GM12891 (cell line): ENCODE data around the gene ZNF212. TPM values are rescaled to one million over a fixed set of nuclear protein-coding genes. Genes with fewer than 3 reads are reported as not detected.
A peak's percentile ranks its signal among the peaks of the same experiment; 100 is the strongest.

ENCODE experiments used
- DNase-seq: peaks from one replicate; pipeline ENCODE4 v3.0.0; 2011; ENCODE audit warnings: low spot score; ENCODE audit not compliant: insufficient read length
- FAIRE-seq: peaks from 2 replicates; lab custom pipeline; 2011; peaks lifted over from hg19 to GRCh38; lab: Jason Lieb, UNC
- PAX5 ChIP-seq: IDR thresholded peaks from 2 replicates; pipeline ENCODE4 v1.6.1; 2011; ENCODE audit warnings: low read length, moderate library complexity, mild to moderate bottlenecking; ENCODE audit not compliant: insufficient read depth, severe bottlenecking
- POLR2A ChIP-seq: IDR thresholded peaks from 2 replicates; pipeline ENCODE4 v1.6.1; 2011; ENCODE audit warnings: low read depth, low read length, control low read depth
- POLR2AphosphoS5 ChIP-seq: IDR thresholded peaks from 2 replicates; pipeline ENCODE4 v1.6.1; 2011; ENCODE audit warnings: low read depth, low read length, control low read depth
- POU2F2 ChIP-seq: IDR thresholded peaks from 2 replicates; pipeline ENCODE4 v1.6.1; 2011; ENCODE audit warnings: low read depth, mild to moderate bottlenecking, control low read depth, low read length, moderate library complexity
- SPI1 ChIP-seq: IDR thresholded peaks from 2 replicates; pipeline ENCODE4 v1.6.1; 2011; ENCODE audit warnings: low read depth, low read length, control low read depth
- TAF1 ChIP-seq: IDR thresholded peaks from 2 replicates; pipeline ENCODE4 v1.6.1; 2011; ENCODE audit warnings: low read depth, low read length, control low read depth
- polyA plus RNA-seq: library from polyadenylated mRNA; unstranded; fragments of >200 nt; gene quantifications from one replicate; pipeline ENCODE4 v1.2.1, GENCODE V29; 2012; ENCODE audit warnings: low read depth, missing spikeins, inconsistent platforms; ENCODE audit not compliant: missing spikeins

ZNF212 gene
- polyA plus RNA-seq: 4.1 TPM

- DNase-seq (peak; percentile 94), FAIRE-seq (peak; percentile 87)
- 0 out of 2 replicates have a peak, but pooled peaks have one; percentile 29 for TF ChIP-seq TAF1
- peak; percentile 35; the same call in 1 of the 2 replicates for TF ChIP-seq SPI1
- TF ChIP-seq POLR2A: no peak
These were observed at the start of gene ZNF212 for GRCh38 chr7:149239345-149240143. Gene ZNF212, plus strand, starts transcription at chr7:149239651. Its CDS starts 128 bp downstream, at chr7:149239779.

GRCh38 chr7:149191851-149192250 lies 47.6 kb upstream of the ZNF212 start:
- FAIRE-seq: no peak
- TF ChIP-seq SPI1 (no peak), POLR2AphosphoS5 (no peak), TAF1 (no peak), PAX5 (no peak), POLR2A (no peak)

GRCh38 chr7:149194799-149195179 lies 44.7 kb upstream of the ZNF212 start:
- no peak for DNase-seq
- TF ChIP-seq TAF1: no peak
- TF ChIP-seq POLR2A: no peak
- TF ChIP-seq POU2F2: no peak
- no peak for TF ChIP-seq SPI1
- no peak for TF ChIP-seq POLR2AphosphoS5
- no peak for TF ChIP-seq PAX5
- no peak for FAIRE-seq

More at GRCh38 chr7:149191851-149192250, 47.6 kb upstream of the ZNF212 start:
- DNase-seq: no peak

- peak; percentile 75 for TF ChIP-seq POLR2A
- no peak for TF ChIP-seq SPI1
- TF ChIP-seq POU2F2: 0 out of 2 replicates have a peak, but pooled peaks have one; percentile 34
- TF ChIP-seq PAX5: no peak
- TF ChIP-seq TAF1: peak; percentile 54; the same call in 1 of the 2 replicates
- TF ChIP-seq POLR2AphosphoS5: peak; percentile 51; the same call in 1 of the 2 replicates
- peak; percentile 89 for DNase-seq
- FAIRE-seq: peak; percentile 87
These were observed 44.0 kb upstream of the ZNF212 start, which contains the start of gene ZNF282 for GRCh38 chr7:149195180-149196150. Gene ZNF282, plus strand, starts transcription at chr7:149195546. Its CDS starts 44 bp downstream, at chr7:149195590.

GRCh38 chr7:149196151-149196704 lies 43.2 kb upstream of the ZNF212 start:
- FAIRE-seq (no peak), DNase-seq (no peak)
- no peak for TF ChIP-seq SPI1
- TF ChIP-seq TAF1: no peak
- TF ChIP-seq POU2F2: no peak

- FAIRE-seq (no peak), DNase-seq (no peak)
- TF ChIP-seq SPI1: no peak
- no peak for TF ChIP-seq POLR2AphosphoS5
- no peak for TF ChIP-seq POU2F2
- no peak for TF ChIP-seq TAF1
- TF ChIP-seq PAX5: no peak
- TF ChIP-seq POLR2A: no peak
These were observed 42.7 kb upstream of the ZNF212 start for GRCh38 chr7:149196705-149197171.

GRCh38 chr7:149197675-149198074 lies 41.8 kb upstream of the ZNF212 start:
- no peak for FAIRE-seq
- DNase-seq: no peak
- TF ChIP-seq SPI1 (no peak), POLR2A (no peak), POU2F2 (no peak), POLR2AphosphoS5 (no peak), TAF1 (no peak), PAX5 (no peak)

GRCh38 chr7:149198161-149198816 lies 41.2 kb upstream of the ZNF212 start:
- TF ChIP-seq POLR2AphosphoS5 (no peak), SPI1 (no peak), TAF1 (no peak), POLR2A (no peak), POU2F2 (no peak)
- FAIRE-seq: no peak
- no peak for DNase-seq
